Dendritic cell treated with granulocyte-macrophage colony-stimulating factor and Interleukin-4, amounts not matched to agents 40 ng/mL and 50 ng/mL, for 4 days (primary cell): ENCODE data around the gene ASCL4.
A peak's percentile ranks its signal among the peaks of the same experiment; 100 is the strongest.

Experiments
- H3K27ac Mint-ChIP-seq: one replicate; pipeline ENCODE4 v1.8.0; 2022; ENCODE audit warnings: mild to moderate bottlenecking, mixed read lengths
- H3K27me3 Mint-ChIP-seq: one replicate; pipeline ENCODE4 v1.8.0; 2022; ENCODE audit warnings: mild to moderate bottlenecking, mixed read lengths
- H3K36me3 Mint-ChIP-seq: one replicate; pipeline ENCODE4 v1.8.0; 2022; ENCODE audit warnings: low read depth, mixed read lengths
- H3K4me1 Mint-ChIP-seq: one replicate; pipeline ENCODE4 v1.8.0; 2022; ENCODE audit warnings: low read depth, mixed read lengths
- H3K4me3 Mint-ChIP-seq: one replicate; pipeline ENCODE4 v1.8.0; 2022; ENCODE audit warnings: mild to moderate bottlenecking, moderate library complexity, mixed read lengths
- H3K9me3 Mint-ChIP-seq: one replicate; pipeline ENCODE4 v1.8.0; 2022; ENCODE audit warnings: mixed read lengths
- intact Hi-C: fragments of 100-400 bp; cut with micrococcal nuclease; formaldehyde crosslinking; loops from one replicate; pipeline ENCODE4 v1.15.0; 2022

The ASCL4 gene

GRCh38 chr12:107760809-107761501 lies 13.5 kb upstream of the ASCL4 start, which contains the start of gene PRDM4:
TSS of gene PRDM4 (minus strand) at chr12:107761137. CDS start at chr12:107760515, 622 bp downstream.
- Mint-ChIP-seq H3K9me3 (no peaks in the 10 kb centered on the region), H3K27me3 (peaks cover 8% of the 10 kb centered on the region), H3K27ac (peak within 1 kb of the TSS; percentile 82), H3K36me3 (peaks cover 22% of the 10 kb centered on the region), H3K4me3 (peak within 1 kb of the TSS; percentile 88), H3K4me1 (peaks cover 26% of the 10 kb centered on the region)
- intact Hi-C loops = loop anchor here (1.0 to 2.0 kb wide), 2 partner anchors 18 to 124 kb away; no protein-coding TSS in a partner anchor

- Mint-ChIP-seq H3K27me3 (peaks cover 9% of the 10 kb centered on the region), H3K4me1 (peaks cover 26% of the 10 kb centered on the region), H3K36me3 (peaks cover 17% of the 10 kb centered on the region), H3K9me3 (no peaks in the 10 kb centered on the region), H3K4me3 (peak overlapping the region; percentile 71), H3K27ac (peak overlapping the region; percentile 82)
- intact Hi-C loops = loop anchor here (1.0 to 2.0 kb wide), 2 partner anchors 17 to 124 kb away; no protein-coding TSS in a partner anchor
Measured at GRCh38 chr12:107761502-107761904, 13.0 kb upstream of the ASCL4 start.

- intact Hi-C loops = no loop called here
- H3K27me3 Mint-ChIP-seq = peaks cover 10% of the 10 kb centered on the region
- H3K4me3 Mint-ChIP-seq = no peak overlapping the region
- H3K9me3 Mint-ChIP-seq = no peaks in the 10 kb centered on the region
- peaks cover 26% of the 10 kb centered on the region for H3K4me1 Mint-ChIP-seq
- peaks cover 12% of the 10 kb centered on the region for H3K36me3 Mint-ChIP-seq
- no peak overlapping the region for H3K27ac Mint-ChIP-seq
Measured at GRCh38 chr12:107762874-107763273, 11.6 kb upstream of the ASCL4 start.

GRCh38 chr12:107764626-107765025 lies 9.9 kb upstream of the ASCL4 start:
- intact Hi-C loops = no loop called here

GRCh38 chr12:107765316-107765715 lies 9.2 kb upstream of the ASCL4 start:
- no peaks in the 10 kb centered on the region for H3K9me3 Mint-ChIP-seq
- no peak overlapping the region for H3K27ac Mint-ChIP-seq
- intact Hi-C loops = no loop called here
- H3K4me3 Mint-ChIP-seq = no peak overlapping the region
- peaks cover 15% of the 10 kb centered on the region for H3K27me3 Mint-ChIP-seq
- peaks cover 8% of the 10 kb centered on the region for H3K4me1 Mint-ChIP-seq
- peaks cover 2% of the 10 kb centered on the region for H3K36me3 Mint-ChIP-seq

More at GRCh38 chr12:107764626-107765025, 9.9 kb upstream of the ASCL4 start:
- Mint-ChIP-seq H3K27ac (no peak overlapping the region), H3K36me3 (peaks cover 6% of the 10 kb centered on the region), H3K9me3 (no peaks in the 10 kb centered on the region), H3K27me3 (peaks cover 10% of the 10 kb centered on the region), H3K4me3 (no peak overlapping the region), H3K4me1 (peaks cover 14% of the 10 kb centered on the region)

- Mint-ChIP-seq H3K4me3 (no peak overlapping the region), H3K9me3 (no peaks in the 10 kb centered on the region), H3K4me1 (no peaks in the 10 kb centered on the region), H3K27ac (no peak overlapping the region), H3K27me3 (peaks cover 23% of the 10 kb centered on the region), H3K36me3 (no peaks in the 10 kb centered on the region)
- intact Hi-C loops = no loop called here
Measured at GRCh38 chr12:107767466-107767865, 7.0 kb upstream of the ASCL4 start.

GRCh38 chr12:107775093-107775721 lies 703 bp downstream of the ASCL4 start:
- Mint-ChIP-seq H3K4me1 (peaks cover 47% of the 10 kb centered on the region), H3K27me3 (peaks cover 52% of the 10 kb centered on the region), H3K27ac (no peak overlapping the region), H3K4me3 (peak overlapping the region; percentile 66), H3K9me3 (no peaks in the 10 kb centered on the region), H3K36me3 (no peaks in the 10 kb centered on the region)
- intact Hi-C loops = loop anchor here (5.0 kb wide), 1 partner anchor 562 kb away; the partner anchor contains the start of gene CMKLR1

GRCh38 chr12:107776171-107776570 lies 1.7 kb downstream of the ASCL4 start:
- Mint-ChIP-seq H3K9me3 (no peaks in the 10 kb centered on the region), H3K36me3 (no peaks in the 10 kb centered on the region), H3K4me3 (no peak overlapping the region), H3K27ac (no peak overlapping the region), H3K27me3 (peaks cover 49% of the 10 kb centered on the region), H3K4me1 (peaks cover 53% of the 10 kb centered on the region)
- intact Hi-C loops = loop anchor here (5.0 kb wide), 1 partner anchor 561 kb away; the partner anchor contains the start of gene CMKLR1

GRCh38 chr12:107778383-107779025 lies 4.0 kb downstream of the ASCL4 start:
- H3K4me3 Mint-ChIP-seq = peak overlapping the region; percentile 71

GRCh38 chr12:107779077-107779831 lies 4.8 kb downstream of the ASCL4 start:
- intact Hi-C loops = loop anchor here (2.0 to 5.0 kb wide), 2 partner anchors 18 to 558 kb away; partner anchors contain the start of genes CMKLR1 and PRDM4
- Mint-ChIP-seq H3K4me3 (peak overlapping the region; percentile 71), H3K27ac (peak overlapping the region; percentile 93), H3K4me1 (peaks cover 74% of the 10 kb centered on the region), H3K27me3 (peaks cover 24% of the 10 kb centered on the region), H3K9me3 (no peaks in the 10 kb centered on the region), H3K36me3 (no peaks in the 10 kb centered on the region)

More at GRCh38 chr12:107778383-107779025, 4.0 kb downstream of the ASCL4 start:
- Mint-ChIP-seq H3K9me3 (no peaks in the 10 kb centered on the region), H3K27me3 (peaks cover 31% of the 10 kb centered on the region), H3K27ac (peak overlapping the region; percentile 93), H3K36me3 (no peaks in the 10 kb centered on the region), H3K4me1 (peaks cover 67% of the 10 kb centered on the region)
- intact Hi-C loops = loop anchor here (2.0 to 5.0 kb wide), 2 partner anchors 18 to 559 kb away; partner anchors contain the start of genes CMKLR1 and PRDM4

- Mint-ChIP-seq H3K36me3 (no peaks in the 10 kb centered on the region), H3K27ac (peak overlapping the region; percentile 93), H3K9me3 (no peaks in the 10 kb centered on the region), H3K4me1 (peaks cover 67% of the 10 kb centered on the region), H3K27me3 (peaks cover 13% of the 10 kb centered on the region), H3K4me3 (peak overlapping the region; percentile 71)
- intact Hi-C loops = loop anchor here (10.0 kb wide), 1 partner anchor 65 kb away; no protein-coding TSS in a partner anchor
Measured at GRCh38 chr12:107780298-107780697, 5.8 kb downstream of the ASCL4 start.

GRCh38 chr12:107782067-107782466 lies 7.6 kb downstream of the ASCL4 start:
- Mint-ChIP-seq H3K36me3 (no peaks in the 10 kb centered on the region), H3K4me3 (no peak overlapping the region), H3K27ac (no peak overlapping the region), H3K27me3 (no peaks in the 10 kb centered on the region), H3K4me1 (peaks cover 53% of the 10 kb centered on the region), H3K9me3 (no peaks in the 10 kb centered on the region)
- intact Hi-C loops = loop anchor here (10.0 kb wide), 1 partner anchor 63 kb away; no protein-coding TSS in a partner anchor
